ENCODE data around the gene HMCN2.

The HMCN2 gene

GRCh38 chr9:130237076-130237475, 28.5 kb upstream of the HMCN2 start:
- Mint-ChIP-seq H3K27me3 (ENCODE audit: low read depth, poor library complexity) (peaks cover 7% of the 10 kb centered on the region), H3K27ac (peak overlapping the region; percentile 91)
- DNase-seq, result no peak

GRCh38 chr9:130237763-130238524, 27.6 kb upstream of the HMCN2 start:
- H3K4me1 Mint-ChIP-seq, result peaks cover 60% of the 10 kb centered on the region
- TF ChIP-seq CTCF (IDR thresholded peaks at IDR 0.05), result no peak
- H3K27me3 Mint-ChIP-seq (ENCODE audit: low read depth, poor library complexity), result peaks cover 11% of the 10 kb centered on the region
- no peak for DNase-seq
- H3K36me3 Mint-ChIP-seq (ENCODE audit: low read depth), result peaks cover 11% of the 10 kb centered on the region
- no peak overlapping the region for H3K27ac Mint-ChIP-seq
- H3K4me3 Mint-ChIP-seq, result no peak overlapping the region
- no peaks in the 10 kb centered on the region for H3K9me3 Mint-ChIP-seq

More at GRCh38 chr9:130237076-130237475, 28.5 kb upstream of the HMCN2 start:
- Mint-ChIP-seq H3K4me1 (peaks cover 60% of the 10 kb centered on the region), H3K36me3 (ENCODE audit: low read depth) (peaks cover 17% of the 10 kb centered on the region), H3K4me3 (no peak overlapping the region), H3K9me3 (no peaks in the 10 kb centered on the region)
- no peak for TF ChIP-seq CTCF (IDR thresholded peaks at IDR 0.05)

- Mint-ChIP-seq H3K27ac (no peak overlapping the region), H3K9me3 (no peaks in the 10 kb centered on the region), H3K4me1 (peaks cover 53% of the 10 kb centered on the region), H3K4me3 (no peak overlapping the region), H3K27me3 (ENCODE audit: low read depth, poor library complexity) (peaks cover 11% of the 10 kb centered on the region), H3K36me3 (ENCODE audit: low read depth) (no peaks in the 10 kb centered on the region)
- DNase-seq, result no peak
- TF ChIP-seq CTCF (IDR thresholded peaks at IDR 0.05), result no peak
These were observed 26.2 kb upstream of the HMCN2 start for GRCh38 chr9:130239363-130239695.

GRCh38 chr9:130239741-130240241, 25.8 kb upstream of the HMCN2 start:
- DNase-seq, result no peak
- no peak overlapping the region for H3K27ac Mint-ChIP-seq
- peaks cover 53% of the 10 kb centered on the region for H3K4me1 Mint-ChIP-seq
- no peak overlapping the region for H3K4me3 Mint-ChIP-seq
- no peaks in the 10 kb centered on the region for H3K36me3 Mint-ChIP-seq (ENCODE audit: low read depth)
- TF ChIP-seq CTCF (IDR thresholded peaks at IDR 0.05), result no peak
- H3K9me3 Mint-ChIP-seq, result no peaks in the 10 kb centered on the region
- H3K27me3 Mint-ChIP-seq (ENCODE audit: low read depth, poor library complexity), result peaks cover 11% of the 10 kb centered on the region

GRCh38 chr9:130240410-130241197, 25.0 kb upstream of the HMCN2 start:
- Mint-ChIP-seq H3K4me3 (no peak overlapping the region), H3K27me3 (ENCODE audit: low read depth, poor library complexity) (peaks cover 17% of the 10 kb centered on the region), H3K27ac (no peak overlapping the region), H3K36me3 (ENCODE audit: low read depth) (no peaks in the 10 kb centered on the region), H3K4me1 (peaks cover 52% of the 10 kb centered on the region), H3K9me3 (no peaks in the 10 kb centered on the region)
- TF ChIP-seq CTCF (IDR thresholded peaks at IDR 0.05), result no peak
- peak; percentile 41 for DNase-seq

All from nephron progenitor cell (in vitro differentiated cells).